Measurements from ENCODE around the gene DCUN1D2. TPM values are rescaled to one million over a fixed set of nuclear protein-coding genes. Genes with fewer than 3 reads are reported as not detected.
"Not testable (repeated sequence)": the region's sequence is repeated elsewhere in the genome, so short reads cannot be mapped to it uniquely, and the experiment has no call there.

The DCUN1D2 gene
- total RNA-seq, 1 donor from 2014 or later = 196 TPM

DNA sequence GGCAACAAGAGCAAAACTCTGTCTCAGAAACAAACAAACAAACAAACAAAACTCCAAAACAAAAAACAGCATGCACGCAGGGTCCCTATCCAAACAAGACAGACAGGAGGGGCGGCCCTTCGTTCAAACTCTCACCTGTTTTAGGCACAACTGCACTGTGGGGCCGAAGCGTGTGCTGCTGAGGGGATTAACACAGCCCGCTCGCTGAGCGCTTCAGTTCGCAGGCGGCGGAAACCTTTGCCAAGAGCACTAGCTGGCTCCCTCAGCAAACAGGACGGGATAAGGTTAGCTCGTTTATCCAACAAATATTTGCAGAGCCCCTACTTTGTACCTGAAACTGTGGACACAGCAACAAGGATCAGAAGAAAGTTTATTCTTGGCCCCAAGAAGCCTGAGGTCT is 35.6 kb downstream of the DCUN1D2 start:
- intact Hi-C loops (cut with DNase I) = loop anchor here (5.0 kb wide), 1 partner anchor 107 kb away; no protein-coding TSS in a partner anchor
- ATAC-seq (ENCODE audit: poor library complexity) = no peak
- no peak for DNase-seq

DNA sequence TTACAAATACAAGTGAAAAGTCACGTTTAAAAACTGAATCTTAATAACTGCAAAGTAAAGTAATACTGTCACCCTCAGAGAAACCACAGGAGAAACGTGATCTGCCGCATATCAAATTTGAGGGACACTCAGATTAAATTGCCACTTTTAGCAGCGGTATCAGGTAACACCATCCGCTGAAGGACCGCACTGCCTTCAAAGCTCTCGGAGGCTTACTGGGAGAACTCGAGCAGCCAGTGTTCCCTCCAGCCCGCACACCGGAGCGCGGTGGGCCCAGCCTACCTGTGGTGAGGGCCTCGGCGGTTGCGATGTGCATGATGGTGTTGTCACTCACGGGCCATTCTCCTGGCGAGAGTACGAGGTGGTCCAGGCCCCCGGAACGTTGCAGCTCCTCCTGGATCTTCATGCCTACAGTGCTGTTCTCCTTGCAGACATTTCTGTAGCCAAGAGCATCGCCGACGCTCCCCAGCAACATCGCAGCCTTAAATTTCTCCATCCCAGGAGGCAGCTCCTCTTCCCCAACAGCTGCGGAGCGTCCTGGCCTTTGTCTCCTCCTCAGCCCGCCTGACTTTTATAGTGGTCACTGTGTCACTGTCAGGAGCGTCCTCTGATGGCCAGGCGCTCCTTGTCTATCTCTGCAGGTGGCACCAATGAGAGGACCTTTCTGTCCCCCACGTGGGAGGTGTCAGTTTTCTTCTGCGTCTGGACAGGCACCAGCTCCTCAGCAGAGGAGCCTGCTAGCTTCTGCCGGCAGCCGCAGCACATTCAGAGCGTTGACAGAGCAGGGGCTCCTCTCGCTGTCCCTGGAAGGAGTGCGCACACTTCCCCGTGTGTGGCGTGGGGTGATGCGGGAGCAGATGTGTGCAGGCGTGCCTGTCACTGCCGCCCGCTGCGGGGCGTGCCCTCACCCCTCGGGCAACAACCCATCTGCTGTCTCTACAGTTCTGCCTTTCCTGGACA is 37.3 kb downstream of the DCUN1D2 start, which contains the start of gene ADPRHL1:
Gene ADPRHL1 (minus strand): TSS at position 547 of the 960 bp plus-strand sequence. CDS start 51 bp downstream, at position 496.
- ATAC-seq (ENCODE audit: poor library complexity) (peak; percentile 79), DNase-seq (peak; percentile 77)
- intact Hi-C loops (cut with DNase I) = no loop called here

DNA sequence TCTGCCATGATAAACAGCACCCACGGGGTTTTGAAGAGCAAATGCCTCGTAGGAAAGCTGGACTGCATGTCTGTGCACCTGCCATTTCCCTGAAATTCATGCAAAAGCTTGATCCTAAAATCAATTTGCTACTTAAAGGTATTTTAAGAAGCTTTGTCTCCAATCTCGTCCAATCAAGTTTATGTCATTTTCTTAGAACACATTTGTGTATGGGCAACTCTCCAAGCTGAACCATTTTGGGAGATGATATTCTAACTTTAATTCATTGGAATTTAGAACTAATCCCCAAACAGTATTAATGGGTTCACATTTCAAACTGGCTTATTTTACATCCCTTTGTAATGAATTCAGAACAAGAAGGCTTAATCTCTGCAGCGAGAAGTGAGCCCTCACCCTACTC is 38.0 kb downstream of the DCUN1D2 start:
- intact Hi-C loops (cut with DNase I) = no loop called here
- ATAC-seq (ENCODE audit: poor library complexity) (no peak), DNase-seq (no peak)

DNA sequence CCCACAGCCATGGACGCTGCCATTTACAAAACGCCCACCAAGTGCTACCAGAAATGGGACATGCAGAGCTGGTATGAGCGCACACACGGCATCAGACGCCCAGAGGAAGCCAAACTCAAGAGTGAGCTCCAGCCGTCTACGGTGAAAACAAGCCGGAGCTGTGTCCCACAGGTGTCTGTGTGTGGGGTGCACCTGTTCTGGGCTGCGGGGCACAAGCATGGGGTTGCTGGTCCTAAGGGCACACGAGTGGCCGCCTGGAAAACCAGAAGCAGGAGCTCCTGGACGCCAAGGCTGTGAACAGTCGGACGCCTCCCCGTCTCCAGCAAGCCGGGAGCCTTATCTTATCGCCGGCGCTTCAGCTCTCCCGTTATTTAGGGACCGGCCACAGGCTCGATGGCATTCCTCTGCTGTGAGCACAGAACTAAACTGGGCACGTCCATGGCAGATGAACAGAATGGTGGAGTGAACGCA is 38.5 kb downstream of the DCUN1D2 start:
- peak; percentile 71 for ATAC-seq (ENCODE audit: poor library complexity)
- peak; percentile 80 for DNase-seq
- intact Hi-C loops (cut with DNase I) = no loop called here

DNA sequence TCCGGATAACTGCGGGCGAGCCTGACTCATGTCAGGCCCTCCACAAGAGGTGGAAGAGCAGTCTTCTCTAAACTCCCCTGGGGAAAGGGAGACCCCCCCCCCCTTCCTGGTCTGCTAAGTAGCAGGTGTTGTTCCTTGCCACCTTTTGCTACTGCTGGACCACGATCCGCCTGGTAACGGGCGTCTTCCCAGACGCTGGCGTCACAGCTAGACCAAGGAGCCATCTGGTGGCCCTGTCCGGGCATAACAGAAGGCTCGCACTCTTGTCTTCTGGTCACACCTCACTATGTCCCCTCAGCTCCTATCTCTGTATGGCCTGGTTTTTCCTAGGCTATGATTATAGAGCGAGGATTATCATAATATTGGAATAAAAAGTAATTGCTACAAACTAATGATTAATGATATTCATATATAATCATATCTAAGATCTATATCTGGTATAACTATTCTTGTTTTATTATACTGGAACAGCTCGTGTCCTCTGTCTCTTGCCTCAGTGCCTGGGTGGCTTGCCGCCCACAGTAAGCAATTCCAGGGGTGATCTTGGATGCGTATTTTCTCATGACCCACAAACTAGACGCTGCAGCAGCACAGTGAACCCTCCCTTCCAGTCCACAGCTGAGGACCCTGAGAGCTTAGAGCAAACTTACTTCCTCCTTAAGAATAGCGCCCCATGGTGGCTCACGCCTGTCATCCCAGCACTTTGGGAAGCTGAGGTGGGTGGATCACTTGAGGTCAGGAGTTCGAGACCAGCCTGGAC is 39.5 kb downstream of the DCUN1D2 start:
- peak; percentile 72 for DNase-seq

DNA sequence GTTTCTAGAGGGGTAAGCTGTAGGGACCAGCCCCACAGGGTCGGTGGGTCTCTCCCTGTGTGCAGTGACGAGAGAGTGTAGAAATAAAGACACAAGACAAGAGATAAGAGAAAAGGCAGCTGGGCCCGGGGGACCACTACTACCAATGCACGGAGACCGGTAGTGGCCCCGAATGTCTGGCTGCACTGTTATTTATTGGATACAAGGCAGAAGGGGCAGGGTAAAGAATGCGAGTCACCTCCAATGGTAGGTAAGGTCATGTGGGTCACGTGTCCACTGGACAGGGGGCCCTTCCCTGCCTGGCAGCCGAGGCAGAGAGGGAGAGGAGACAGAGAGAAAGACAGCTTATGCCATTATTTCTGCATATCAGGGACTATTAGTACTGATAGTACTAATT is 40.2 kb downstream of the DCUN1D2 start:
- DNase-seq; ATAC-seq (ENCODE audit: poor library complexity); intact Hi-C loops (cut with DNase I): not testable (repeated sequence)

More for the DNA sequence above, 39.5 kb downstream of the DCUN1D2 start:
- intact Hi-C loops (cut with DNase I); ATAC-seq (ENCODE audit: poor library complexity): not testable (repeated sequence)

DNA sequence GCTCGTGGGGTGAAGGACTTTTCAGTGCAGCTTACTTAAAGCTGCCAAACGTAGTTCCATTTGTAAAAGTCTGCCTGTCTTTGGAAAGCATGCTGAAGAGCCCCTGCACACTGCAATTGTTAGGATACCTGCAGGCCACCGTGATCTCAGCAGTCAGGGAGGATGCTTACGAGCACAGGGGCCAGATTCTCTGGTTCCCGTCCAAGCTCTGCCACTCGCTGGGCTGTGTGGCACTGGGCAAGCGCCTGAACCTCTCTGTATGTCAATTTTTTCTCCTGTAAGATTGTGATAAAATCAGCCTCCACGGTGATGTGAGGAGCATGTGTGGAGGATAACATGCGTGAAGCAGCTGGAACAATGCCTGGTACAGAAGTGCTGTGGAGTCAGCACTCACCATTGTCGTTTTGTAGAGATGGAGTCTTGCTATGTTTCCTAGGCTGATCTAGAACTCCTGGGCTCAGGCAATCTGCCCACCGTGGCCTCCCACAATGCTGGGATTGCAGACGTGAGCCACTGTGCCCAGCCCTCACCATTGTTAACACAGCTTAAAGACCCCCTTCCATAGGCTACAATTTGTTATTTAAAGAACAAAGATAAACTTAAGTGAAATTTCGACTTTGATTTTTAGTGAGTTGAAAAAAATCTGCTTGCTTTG is 40.7 kb downstream of the DCUN1D2 start:
- no peak for ATAC-seq (ENCODE audit: poor library complexity)
- DNase-seq = no peak
- intact Hi-C loops (cut with DNase I) = no loop called here

DNA sequence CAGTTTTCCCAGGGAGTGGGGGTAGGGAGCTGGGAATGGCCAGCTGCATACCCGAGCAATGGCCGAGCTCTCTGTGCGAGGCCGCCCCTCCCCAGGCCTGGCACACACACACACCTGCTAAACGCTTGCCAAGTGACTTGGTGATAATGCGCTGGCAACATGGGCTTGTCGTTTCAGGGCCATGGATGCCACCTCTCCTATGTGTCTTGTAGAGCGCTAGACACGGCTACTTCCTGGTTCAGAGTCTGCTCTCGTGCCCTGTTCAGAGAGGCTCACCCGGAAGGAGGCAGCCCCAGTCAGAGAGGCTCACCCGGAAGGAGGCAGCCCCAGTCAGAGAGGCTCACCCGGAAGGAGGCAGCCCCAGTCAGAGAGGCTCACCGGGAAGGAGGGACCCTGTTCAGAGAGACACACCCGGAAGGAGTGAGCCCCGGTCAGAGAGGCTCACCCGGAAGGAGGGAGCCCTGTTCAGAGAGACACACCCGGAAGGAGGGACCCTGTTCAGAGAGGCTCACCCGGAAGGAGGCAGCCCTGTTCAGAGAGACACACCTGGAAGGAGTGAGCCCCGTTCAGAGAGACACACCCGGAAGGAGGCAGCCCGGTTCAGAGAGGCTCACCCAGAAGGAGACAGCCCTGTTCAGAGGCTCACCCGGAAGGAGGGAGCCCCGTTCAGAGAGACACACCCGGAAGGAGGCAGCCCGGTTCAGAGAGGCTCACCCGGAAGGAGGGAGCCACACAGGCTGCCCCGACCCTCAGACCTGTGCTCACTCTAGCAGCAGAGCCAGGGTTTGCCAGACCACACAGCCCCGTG is 41.4 kb downstream of the DCUN1D2 start:
- intact Hi-C loops (cut with DNase I) = no loop called here
- ATAC-seq (ENCODE audit: poor library complexity) = no peak
- no peak for DNase-seq

DNA sequence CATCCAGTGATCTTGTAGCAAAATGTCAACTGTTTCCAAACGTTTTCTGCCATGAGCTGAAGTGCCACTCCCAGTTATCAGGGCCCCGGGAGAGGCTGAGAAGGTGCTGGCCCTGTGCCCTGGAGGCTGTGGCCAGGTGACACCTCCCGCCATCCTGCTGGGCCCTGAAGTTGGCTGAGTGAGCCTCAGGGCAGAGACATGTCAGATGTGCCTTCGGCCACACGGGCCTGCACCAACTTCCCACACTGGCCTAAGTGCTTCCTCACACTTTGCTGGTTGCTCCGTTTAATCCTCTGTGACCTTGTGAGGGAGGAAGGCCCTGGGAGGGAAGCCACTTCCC is 42.0 kb downstream of the DCUN1D2 start:
- DNase-seq (peak; percentile 83), ATAC-seq (ENCODE audit: poor library complexity) (peak; percentile 52)
- intact Hi-C loops (cut with DNase I) = no loop called here

DNA sequence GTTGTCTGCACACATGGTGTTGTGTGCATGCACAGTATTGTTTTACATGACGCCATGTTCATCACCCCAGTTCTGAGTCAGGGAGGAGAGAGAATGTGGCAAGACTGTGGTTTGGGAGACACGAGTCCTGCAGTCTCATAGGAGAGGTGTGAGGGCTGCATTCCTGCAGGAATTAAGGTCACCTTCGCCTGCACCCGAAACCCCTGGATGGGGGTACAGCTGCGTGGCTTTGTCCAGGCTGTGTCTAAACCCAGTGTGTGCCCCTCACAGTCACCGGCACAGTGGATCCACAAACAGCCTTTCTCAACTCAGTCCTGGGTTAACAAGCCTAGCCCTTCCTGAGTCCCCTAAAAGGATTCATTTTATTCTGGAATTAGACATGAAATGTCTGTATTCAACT is 42.9 kb downstream of the DCUN1D2 start:
- intact Hi-C loops (cut with DNase I) = no loop called here
- no peak for DNase-seq
- ATAC-seq (ENCODE audit: poor library complexity) = no peak

DNA sequence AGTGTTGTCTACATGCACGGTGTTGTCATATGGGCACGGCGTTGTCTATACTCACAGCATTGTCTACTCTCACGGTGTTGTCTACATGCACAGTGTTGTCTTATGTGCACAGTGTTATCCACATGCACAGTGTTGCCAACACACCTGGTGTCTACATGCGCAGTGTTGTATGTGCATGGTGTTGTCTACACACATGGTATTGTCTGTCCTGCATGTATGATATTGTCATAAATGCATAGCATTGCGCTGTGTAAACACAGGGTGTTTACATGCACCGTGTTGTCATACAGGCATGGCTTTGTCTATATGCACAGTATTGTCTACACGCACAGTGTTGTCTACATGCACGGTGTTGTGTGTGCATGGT is 44.0 kb downstream of the DCUN1D2 start:
- no peak for ATAC-seq (ENCODE audit: poor library complexity)
- intact Hi-C loops (cut with DNase I) = no loop called here
- no peak for DNase-seq

DNA sequence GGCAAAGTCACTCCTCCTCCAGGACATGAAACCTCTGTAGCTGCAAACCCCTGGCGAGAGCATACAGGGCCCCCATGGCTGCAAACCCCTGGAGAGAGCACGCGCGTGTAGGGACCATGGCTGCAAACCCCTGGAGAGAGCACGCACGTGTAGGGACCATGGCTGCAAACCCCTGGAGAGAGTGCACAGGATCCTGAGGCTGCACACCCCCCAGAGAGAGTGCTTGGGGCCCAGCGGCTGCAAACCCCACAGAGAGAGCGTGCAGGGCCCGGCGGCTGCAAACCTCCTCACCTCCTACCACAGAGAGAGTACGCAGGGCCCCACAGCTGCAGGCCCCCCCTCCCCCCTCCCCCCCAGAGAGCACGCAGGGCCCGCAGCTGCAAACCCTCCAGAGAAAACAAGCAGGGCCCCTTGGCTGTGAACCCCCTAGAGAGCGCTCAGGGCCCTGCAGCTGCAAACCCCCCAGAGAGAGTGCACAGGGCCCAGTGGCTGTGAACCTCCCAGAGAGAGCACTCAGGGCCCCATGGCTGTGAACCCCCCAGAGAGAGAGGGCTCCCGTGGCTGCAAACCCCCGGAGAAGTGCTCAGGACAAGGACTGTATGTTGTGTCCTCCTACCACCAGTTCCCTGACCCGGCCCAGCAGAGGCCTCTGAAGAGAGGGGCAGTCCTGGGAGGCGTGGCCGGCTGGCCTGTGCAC is 44.6 kb downstream of the DCUN1D2 start:
- intact Hi-C loops (cut with DNase I) = no loop called here
- ATAC-seq (ENCODE audit: poor library complexity) (no peak), DNase-seq (no peak)

DNA sequence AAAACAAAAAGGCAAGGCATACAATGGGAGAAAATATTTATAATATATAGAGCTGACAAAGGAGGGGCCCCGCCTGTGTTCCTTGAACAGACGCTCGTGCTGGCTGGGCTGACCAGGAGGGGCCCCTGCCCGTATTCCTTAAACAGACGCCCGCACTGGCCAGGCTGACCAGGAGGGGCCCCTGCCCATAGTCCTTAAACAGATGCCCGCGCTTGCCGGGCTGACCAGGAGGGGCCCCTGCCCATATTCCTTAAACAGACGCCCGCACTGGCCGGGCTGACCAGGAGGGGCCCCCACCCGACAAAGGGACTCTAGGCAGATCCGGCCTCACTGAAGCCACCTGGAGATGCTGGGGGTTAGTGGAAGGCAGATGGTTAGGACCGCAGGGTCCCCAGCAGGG is 46.5 kb downstream of the DCUN1D2 start:
- intact Hi-C loops (cut with DNase I) = no loop called here
- no peak for DNase-seq
- no peak for ATAC-seq (ENCODE audit: poor library complexity)

DNA sequence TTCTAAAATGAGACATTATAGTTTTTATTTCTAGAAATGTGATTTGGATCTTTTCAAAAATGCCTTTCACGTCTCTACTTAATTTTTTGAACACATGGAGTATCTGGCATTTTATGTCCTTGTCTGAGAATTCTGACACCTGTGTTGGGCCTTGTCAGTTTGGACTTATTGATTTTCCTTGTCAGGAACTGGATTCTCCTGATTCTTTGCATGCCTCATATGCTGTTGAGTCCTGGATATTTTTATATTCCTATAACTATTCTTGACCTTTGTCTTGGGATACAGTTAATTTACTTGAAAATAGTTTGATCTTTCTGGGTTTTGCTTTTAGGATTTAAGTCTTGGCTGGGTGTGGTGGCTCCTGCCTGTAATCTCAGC is 47.5 kb downstream of the DCUN1D2 start:
- intact Hi-C loops (cut with DNase I) = no loop called here
- ATAC-seq (ENCODE audit: poor library complexity) (no peak), DNase-seq (no peak)

DNA sequence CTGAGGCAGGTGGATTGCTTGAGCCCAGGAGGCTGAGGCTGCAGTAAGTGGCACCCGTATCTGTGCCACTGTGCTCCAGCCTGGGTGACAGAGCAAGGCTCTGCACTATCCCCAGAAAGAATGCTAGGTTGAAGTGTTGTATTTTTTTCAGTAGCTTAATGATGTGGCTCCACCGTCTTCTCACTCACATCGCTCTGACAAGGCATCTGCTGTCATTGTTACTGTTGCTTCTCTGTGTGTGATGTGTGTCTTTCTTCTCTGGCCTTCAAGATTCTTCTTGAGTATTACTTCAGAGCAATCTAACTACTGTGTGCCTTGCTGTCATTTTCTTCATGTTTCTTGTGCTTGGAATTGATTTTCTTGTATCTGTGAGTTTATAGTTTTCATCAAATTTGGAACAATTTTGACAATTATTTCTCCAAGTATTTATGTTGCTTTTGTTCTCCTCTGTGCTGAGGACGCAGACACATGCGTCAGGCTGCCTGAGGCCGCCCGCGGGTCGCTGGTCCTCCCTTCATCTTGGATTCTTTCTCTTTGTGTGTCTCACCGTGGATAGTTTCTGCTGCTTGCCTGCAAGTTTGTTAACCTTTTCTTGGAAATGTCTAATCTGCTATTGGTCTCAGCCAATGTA is 48.0 kb downstream of the DCUN1D2 start:
- DNase-seq = peak; percentile 15
- intact Hi-C loops (cut with DNase I) = no loop called here
- ATAC-seq (ENCODE audit: poor library complexity) = no peak

DNA sequence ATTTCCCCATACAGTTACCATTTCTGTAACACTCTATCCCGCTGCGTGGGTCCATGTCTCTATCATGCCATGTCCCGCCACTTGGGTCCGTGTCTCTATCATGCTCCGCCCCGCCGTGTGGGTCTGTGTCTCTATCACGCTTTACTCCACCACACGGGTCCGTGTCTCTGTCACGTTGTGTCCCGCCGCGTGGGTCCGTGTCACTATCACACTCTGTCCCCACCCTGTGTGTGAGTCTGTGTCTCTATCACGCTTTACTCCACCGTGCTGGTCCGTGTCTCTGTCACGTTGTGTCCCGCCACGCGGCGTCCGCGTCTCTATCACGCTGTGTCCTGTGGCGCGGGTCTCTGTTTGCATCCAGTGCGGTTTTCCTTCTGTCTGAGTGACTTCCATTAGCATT is 48.9 kb downstream of the DCUN1D2 start:
- ATAC-seq (ENCODE audit: poor library complexity) = no peak
- intact Hi-C loops (cut with DNase I) = no loop called here

DNA sequence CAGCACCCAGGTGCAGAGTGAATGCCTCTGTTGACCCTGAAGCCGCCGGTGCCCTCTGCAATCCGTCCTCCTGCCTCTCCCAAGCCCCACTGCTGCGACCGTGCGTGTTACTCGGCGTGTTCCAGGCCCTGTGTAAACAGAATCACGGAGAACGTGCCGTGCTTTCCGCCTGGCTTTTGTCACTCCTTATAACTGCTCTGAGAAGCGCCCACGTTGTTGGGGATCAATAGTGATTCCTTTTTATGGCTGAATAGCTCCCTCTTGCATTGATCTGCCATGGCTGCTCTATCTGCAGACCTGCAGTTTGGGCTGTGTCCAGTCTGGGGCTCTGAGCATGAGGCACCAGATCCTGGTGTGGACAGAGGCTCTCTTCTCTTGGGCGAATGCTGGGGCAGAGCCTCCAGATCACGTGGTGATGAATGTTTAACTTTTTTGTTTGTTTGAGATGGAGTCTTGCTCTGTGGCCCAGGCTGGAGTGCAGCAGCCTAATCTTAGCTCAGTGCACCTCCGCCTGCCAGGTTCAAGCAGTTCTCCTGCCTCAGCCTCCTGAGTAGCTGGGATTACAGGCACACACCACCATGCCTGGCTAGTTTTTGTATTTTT is 53.0 kb downstream of the DCUN1D2 start:
- intact Hi-C loops (cut with DNase I) = no loop called here
- DNase-seq (peak; percentile 30), ATAC-seq (ENCODE audit: poor library complexity) (peak; percentile 45)

More for the DNA sequence above, 48.9 kb downstream of the DCUN1D2 start:
- peak; percentile 26 for DNase-seq

Data from Right ventricle myocardium superior (tissue), 1 donor.